Caki2 (cell line): ENCODE results near the gene ALPG. TPM values are rescaled to one million over a fixed set of nuclear protein-coding genes. Genes with fewer than 3 reads are reported as not detected.
"Not testable (repeated sequence)": the region's sequence is repeated elsewhere in the genome, so short reads cannot be mapped to it uniquely, and the experiment has no call there.

Experiments
- DNase-seq: peaks from one replicate; pipeline ENCODE4 v3.0.0-alpha.2; 2015; ENCODE audit warnings: low read depth
- in situ Hi-C: cut with HindIII; loops from 2 replicates; pipeline ENCODE4 v1.10.0; 2016; ENCODE audit warnings: low sequenced_read_pairs, low pct_unique_long_range_greater_than_20kb, mixed read lengths
- total RNA-seq: library from RNA; depleted of rRNA; stranded (reverse); fragments of >200 nt; shearing (Covaris generic); gene quantifications from 2 replicates; pipeline ENCODE4 v1.2.3, GENCODE V29; 2014; ENCODE audit warnings: low replicate concordance

ALPG gene
- total RNA-seq, 1 experiment from 2014 or later = not detected

DNA sequence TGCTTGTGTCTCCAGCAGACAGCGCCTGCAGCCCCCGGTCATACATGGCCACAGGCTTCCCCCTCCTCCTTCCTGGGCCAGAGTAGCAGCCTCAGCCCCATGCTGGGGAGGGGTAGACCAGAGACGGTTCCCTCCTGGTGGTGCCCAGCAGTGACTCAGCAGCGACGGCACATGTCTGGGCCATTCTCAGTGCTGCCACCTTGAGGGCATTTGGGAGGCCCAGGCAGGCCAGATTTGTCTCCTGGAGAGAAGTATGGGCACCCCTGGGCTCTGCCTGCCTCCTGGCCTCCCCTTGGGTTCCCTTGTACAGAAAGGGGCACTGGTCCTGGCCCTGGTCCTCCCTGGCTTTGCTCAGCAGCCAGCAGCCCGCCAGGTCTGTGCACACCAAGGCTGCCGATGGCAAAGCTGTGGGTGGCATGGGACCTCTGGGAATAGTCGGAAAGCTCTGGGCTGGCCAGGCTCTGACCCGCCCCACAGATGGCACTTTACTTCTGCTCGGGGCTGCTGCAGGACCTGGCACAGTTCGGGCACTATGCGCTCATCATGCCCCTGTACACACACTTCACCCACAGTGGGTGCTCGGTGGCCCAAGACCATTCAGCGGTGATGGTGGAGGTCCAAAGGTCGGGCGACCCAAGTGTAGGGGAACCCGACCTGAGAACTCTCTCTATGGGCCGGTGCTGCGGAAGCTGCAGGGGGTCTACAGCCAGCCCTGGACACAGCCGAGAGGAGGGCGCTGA, 37.9 kb downstream of the ALPG start:
- in situ Hi-C loops = no loop called here
- peak; percentile 42 for DNase-seq

DNA sequence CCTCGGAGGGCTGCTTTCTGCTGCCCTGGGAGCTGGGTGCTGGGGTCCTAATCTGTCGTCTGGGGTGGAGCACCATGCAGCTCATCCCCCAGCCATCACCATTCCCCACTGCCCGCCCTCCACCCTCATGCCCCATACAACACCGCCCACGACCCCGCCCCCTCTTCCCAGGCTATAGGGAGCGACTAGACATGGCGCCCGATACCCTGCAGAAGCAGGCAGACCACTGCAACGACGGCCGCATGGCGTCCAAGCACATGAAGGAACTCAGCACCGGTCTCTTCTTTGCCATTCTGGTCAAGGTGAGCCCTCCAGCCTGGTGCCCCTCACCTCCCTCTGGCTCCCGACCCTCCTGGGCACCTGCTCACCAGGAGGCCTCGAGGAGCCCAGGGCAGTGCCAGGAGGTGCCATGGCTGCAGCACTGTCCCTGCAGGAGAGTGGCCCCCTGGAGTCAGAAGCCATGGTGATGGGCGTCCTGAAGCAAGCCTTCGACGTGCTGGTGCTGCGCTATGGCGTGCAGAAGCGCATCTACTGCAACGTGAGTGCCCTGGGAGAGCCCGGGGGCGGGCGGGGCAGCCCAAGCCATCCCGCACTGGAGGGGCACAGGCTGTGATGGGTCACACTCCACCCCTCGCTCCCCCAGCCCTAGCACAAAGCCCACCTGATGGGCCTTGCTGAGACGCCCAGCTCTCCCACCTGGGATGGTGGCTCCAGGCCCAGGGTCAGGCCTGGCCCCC, 38.7 kb downstream of the ALPG start:
- in situ Hi-C loops = not testable (repeated sequence)

DNA sequence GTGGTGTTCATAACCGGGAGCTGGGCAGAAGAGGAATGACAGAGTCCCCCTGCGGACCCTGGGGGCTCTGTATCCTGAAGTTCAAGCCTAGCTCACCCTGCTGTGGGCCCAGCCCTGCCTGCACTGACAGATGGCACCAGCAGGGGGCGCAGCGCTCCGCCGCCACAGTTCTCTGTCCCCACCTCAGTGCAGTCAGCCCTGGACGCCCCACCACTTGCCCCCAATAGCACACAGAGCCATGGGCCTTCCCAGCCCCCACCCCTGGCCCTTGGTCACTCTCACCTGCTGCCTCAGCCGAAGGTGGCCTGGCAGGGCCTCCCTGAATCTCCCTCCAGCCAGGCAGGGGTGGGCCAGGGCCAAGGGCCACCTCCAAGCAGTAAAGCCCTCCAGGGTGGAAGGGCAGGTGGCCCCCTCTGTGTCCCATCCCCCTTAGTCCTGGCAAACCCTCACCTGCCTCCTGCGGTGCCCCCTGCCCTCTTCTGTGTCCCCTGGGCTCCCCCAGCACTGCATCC, 39.7 kb downstream of the ALPG start:
- in situ Hi-C loops, DNase-seq: not testable (repeated sequence)

More for the DNA sequence above, 38.7 kb downstream of the ALPG start:
- DNase-seq = not testable (repeated sequence)

DNA sequence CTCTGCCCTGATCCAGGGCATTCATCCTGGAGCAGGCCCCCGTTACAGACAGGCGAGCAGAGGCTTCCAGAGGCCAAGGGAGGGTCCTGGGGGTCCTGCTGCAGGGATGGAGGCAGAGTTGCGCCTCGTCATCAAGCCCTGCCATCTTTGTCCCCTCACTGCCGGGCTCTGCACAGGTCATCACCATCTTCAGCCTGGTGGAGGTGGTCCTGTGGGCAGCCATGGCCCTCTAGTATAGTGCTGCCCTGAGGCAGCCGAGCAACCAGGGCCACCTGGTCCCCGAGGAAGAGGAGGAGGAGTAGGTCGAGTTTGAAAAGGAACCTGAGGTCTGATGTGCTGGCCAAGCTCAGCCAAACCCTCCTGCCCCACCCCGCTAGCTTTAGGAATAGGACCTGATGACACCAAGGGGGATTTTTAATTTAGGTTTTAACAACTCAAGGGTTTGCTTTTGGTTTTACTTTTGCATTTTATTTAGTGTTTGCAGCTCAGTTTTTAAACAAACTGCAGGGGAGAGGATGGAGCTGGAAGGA, 40.5 kb downstream of the ALPG start:
- DNase-seq = no peak
- in situ Hi-C loops = no loop called here

DNA sequence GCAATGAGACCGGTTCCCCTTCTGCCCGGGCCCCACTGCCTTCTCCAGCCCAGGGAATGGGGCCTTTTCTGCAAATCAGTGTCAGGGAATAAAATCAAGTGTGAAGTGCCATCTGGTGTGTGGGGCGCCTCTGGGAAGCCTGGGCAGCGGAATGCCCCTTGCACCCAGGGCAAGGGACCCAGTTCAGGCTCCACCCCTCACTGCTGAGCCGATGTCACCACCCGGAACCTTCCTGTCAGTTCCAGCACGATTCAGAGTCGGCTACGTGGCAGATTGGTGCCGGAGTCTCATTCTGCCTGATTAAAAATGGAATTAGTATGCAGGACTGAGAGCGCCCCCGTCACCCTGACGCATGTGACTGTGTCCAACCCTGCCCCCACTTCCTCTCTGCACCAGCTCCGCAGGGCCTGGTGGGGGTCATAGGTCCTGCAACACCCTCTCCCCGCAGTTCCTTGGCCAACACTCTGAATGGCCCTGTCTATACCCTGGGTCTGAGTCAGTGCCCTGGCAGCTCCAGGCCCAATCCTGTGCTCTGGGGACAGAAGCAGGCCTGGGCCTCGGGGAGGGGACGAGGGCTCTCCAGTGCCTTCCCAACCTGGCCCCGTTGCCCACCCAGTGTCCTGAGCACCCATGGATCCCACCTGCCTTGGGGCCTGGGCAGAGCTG, 41.1 kb downstream of the ALPG start:
- in situ Hi-C loops = no loop called here
- no peak for DNase-seq

DNA sequence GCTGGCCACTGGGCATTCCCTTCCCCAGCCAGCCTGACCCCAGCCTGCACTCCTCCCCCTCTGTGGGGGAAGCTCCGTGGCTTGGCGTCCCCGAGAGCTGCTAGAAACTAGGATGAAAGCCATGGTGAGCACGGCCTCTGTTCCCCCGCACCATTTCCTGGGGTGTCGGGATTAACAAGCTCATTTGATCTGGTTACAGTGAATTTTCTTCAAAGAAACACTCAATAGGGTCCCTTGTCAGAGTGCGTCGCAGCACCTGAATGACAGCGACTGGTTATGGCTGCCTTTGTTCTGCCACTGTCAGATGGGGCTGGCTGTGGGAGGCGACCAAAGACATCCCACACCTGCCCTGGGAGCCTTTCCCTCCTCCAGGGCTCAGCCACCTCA, 41.7 kb downstream of the ALPG start:
- in situ Hi-C loops = no loop called here
- DNase-seq = no peak

DNA sequence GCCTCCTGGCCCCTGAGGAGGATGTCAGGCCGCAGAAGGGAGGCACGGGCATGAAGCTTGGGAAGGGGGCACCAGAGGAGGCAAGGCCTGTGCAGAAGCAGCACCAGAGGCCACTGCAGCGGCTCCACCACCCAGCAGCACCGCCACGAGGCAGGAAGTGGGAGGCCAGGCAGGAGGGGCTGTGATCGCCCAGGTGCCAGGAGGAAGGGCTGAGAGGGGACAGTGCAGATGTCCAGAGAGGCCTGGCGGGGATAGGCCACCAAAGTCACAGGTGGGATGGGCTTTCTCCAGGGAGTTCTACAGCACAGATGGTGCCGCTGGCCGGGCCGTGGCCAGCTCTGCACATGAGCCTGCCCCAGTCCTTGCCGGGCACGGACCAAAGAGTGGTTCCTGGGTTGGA, 43.3 kb downstream of the ALPG start:
- in situ Hi-C loops = no loop called here
- no peak for DNase-seq

DNA sequence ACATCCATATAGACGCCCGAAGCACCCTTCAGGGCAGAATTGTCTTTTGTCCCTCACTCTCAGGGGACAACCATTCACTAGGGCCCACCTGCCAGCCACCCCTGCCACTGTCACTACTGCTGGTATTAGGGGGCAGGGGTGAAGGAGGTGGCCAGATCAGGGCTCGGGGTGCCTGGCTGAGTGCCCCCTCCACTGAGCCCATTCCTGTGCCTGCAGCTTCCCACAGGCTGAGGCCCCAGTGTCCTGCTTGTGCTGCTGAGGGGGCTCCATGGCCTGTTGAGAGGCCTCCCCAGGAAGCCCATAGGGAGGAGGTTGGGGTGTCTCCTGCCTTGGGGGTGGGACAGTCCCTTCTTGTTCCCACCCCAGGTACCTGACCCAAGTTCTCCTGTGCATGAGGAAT, 45.0 kb downstream of the ALPG start:
- in situ Hi-C loops, DNase-seq: not testable (repeated sequence)

DNA sequence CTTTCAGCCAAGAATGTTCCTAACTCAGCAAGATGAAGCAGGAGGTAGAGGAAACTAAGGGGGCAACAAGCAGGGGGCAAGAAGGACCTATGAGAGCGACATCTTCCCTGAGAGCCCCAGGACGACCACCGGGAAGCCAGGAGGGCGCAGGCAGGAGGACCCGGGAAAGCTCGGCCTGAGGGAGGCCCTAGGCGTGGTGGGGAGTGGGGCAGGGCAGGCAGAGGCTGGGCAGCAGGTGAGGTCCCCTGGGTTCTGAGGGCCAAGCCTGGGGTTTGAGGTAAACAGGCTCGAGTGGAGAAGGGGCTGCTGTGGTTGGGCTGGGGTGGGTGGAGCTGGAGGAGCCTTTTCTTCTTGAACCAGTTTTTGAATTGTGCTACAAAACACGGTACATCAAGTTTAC, 48.0 kb downstream of the ALPG start:
- DNase-seq = no peak

DNA sequence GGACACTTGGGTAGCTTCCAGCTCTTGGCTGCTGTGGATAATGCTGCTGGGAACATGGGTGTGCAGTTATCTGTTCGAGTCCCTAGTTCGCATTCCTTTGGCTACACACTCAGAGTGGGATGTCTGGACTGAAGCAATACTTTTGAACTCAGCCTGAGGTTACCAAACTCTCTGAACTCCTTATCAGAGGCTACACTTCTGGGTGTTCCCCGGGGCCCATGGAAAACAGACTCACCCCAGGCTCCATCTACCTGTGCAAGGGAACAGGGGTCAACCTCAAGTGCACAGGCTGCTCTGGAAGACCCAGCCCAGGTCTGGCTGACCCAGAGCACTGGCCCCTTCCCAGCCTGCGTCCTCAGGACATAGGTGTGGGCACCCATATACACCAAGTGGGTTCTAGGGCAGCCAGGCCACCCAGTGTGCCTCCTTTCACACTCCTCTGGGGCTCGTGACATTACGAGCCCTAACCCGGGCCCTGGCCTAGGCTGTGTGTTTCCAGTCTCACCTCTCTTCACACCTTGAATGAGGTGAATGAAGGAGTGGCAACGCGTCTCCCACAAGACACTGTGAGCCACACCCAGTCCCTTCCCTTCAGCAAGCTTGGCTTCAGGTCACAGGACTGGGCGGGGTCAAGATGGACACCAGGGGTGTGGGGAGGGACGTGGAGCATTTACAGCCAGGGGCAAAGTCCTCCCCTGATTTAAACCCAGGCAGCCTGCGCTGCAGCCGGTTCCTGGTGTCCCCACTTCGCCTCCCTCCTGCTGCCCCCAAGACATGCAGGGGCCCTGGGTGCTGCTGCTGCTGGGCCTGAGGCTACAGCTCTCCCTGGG, 49.0 kb downstream of the ALPG start, which contains the start of gene ALPI:
Gene ALPI (plus strand): TSS at position 728 of the 830 bp plus-strand sequence. CDS start 47 bp downstream, at position 775.
- DNase-seq = no peak
- in situ Hi-C loops = no loop called here

More for the DNA sequence above, 48.0 kb downstream of the ALPG start:
- in situ Hi-C loops = no loop called here

DNA sequence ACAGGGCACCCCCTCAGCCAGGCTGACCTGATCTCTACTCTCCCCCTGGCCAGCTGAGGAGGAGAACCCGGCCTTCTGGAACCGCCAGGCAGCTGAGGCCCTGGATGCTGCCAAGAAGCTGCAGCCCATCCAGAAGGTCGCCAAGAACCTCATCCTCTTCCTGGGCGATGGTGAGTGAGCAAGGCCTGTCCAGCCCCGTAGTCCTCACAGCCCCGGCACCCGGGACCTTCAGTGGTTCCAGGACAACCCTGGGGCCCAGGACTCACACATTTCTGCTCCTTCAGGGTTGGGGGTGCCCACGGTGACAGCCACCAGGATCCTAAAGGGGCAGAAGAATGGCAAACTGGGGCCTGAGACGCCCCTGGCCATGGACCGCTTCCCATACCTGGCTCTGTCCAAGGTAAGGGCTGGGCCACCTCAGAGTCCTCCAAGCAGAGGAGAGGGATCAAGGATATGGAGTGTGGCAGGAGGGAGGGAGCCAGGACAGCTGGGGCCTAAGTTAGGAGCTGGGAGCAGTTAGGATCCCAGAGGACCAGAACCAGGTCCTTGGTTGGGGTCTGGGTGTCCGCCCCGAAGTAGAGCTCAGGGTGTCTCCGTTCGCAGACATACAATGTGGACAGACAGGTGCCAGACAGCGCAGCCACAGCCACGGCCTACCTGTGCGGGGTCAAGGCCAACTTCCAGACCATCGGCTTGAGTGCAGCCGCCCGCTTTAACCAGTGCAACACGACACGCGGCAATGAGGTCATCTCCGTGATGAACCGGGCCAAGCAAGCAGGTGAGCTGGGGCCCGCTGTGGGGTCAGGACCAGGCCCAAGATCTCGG, 49.9 kb downstream of the ALPG start:
- in situ Hi-C loops = no loop called here
- no peak for DNase-seq

DNA sequence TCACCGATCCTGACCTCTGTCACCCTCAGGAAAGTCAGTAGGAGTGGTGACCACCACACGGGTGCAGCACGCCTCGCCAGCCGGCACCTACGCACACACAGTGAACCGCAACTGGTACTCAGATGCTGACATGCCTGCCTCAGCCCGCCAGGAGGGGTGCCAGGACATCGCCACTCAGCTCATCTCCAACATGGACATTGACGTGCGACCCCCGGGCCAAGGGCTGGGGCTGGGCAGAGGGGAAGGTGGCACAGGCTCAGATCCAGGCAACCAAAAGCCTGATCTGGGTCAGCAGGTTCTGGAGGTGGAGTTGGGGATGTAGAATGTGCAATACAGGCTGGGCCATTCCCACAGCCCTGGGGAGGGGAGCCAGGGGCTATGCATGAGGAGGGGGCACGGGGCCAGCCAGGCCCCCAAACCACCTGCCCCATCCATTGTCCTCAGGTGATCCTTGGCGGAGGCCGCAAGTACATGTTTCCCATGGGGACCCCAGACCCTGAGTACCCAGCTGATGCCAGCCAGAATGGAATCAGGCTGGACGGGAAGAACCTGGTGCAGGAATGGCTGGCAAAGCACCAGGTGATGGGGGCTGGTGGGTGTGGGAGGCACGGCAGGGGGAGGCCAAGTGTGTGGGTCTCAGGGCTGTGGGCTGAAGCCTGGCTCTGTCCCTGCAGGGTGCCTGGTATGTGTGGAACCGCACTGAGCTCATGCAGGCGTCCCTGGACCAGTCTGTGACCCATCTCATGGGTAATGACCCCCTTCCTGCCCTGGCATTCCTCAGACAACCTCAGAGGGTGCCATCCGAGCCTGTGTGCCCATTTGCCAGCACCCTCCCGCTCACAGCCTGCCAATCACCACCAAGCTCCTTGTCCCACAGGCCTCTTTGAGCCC, 50.7 kb downstream of the ALPG start:
- in situ Hi-C loops = no loop called here
- no peak for DNase-seq

DNA sequence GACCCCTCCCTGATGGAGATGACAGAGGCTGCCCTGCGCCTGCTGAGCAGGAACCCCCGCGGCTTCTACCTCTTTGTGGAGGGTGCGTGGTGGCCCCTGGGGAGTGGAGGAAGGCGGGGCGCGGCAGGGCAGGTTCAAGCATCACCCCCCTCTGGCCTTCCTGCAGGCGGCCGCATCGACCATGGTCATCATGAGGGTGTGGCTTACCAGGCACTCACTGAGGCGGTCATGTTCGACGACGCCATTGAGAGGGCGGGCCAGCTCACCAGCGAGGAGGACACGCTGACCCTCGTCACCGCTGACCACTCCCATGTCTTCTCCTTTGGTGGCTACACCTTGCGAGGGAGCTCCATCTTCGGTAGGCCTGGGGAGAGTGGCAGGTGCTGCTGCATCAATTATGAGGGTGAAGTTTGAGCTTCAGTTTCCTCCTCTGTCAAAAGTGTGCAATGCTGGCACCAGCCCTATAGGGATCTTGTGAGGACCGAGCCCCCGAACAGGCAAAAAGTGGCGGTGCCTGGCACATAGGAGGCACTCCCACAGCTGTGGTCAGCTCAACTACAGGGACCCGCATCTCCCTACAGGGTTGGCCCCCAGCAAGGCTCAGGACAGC, 51.5 kb downstream of the ALPG start:
- in situ Hi-C loops = no loop called here

DNA sequence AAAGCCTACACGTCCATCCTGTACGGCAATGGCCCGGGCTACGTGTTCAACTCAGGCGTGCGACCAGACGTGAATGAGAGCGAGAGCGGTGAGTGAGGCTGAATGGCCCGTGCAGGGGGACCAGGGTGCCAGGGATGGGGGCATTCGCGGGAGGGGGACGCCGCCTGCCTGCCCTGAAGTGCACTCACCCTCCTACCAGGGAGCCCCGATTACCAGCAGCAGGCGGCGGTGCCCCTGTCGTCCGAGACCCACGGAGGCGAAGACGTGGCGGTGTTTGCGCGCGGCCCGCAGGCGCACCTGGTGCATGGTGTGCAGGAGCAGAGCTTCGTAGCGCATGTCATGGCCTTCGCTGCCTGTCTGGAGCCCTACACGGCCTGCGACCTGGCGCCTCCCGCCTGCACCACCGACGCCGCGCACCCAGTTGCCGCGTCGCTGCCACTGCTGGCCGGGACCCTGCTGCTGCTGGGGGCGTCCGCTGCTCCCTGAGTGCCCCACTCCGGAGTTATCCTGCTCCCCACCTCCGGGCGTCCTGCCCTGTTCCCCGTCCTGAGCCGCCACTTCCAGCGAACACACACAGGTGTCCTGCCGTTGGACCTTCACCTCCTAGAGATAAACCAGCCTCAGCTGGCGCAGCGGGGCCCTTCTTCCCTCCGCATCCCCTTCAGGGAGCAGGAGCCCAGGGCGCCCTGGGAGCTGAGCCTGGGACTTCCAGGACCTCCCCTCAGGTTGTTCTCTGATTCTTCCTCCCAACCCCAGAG, 52.2 kb downstream of the ALPG start:
- DNase-seq = no peak
- in situ Hi-C loops = no loop called here

More for the DNA sequence above, 51.5 kb downstream of the ALPG start:
- no peak for DNase-seq

DNA sequence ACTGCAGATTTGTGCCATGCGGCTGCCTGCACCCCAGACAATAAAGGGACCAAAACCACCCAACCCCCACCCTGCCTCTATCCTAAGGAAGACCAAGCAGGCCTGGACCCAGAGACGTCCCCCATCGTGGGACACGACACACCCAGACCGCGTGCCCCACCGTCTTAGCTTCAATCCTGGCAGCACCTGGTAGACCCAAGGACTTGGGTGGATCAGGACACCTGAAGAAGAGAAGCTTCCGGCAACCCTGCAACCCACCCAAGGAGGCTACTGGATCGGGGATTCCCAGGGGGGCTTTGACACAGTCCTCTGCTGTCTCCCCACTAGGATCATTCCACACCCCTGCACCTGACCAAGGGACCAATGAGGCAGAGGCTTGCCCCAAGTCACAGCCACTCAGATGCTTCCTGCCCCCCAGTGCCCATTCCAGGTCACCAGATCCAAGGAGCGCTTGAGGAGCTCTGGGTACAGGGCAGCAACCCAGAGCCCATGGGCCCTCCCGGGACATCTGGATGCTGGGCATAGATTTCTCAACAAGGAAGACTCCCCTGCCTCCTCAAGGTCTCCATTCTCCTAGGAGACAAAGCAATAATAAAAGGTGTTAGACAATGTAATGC, 52.9 kb downstream of the ALPG start:
- no peak for DNase-seq
- in situ Hi-C loops = no loop called here
